ENCODE data around the gene NTN4. TPM values are rescaled to one million over a fixed set of nuclear protein-coding genes. Genes with fewer than 3 reads are reported as not detected.
A peak's percentile ranks its signal among the peaks of the same experiment; 100 is the strongest.
"Not testable (repeated sequence)": the region's sequence is repeated elsewhere in the genome, so short reads cannot be mapped to it uniquely, and the experiment has no call there.

NTN4 gene
- total RNA-seq, 1 experiment from 2014 or later = 21.5 TPM

DNA sequence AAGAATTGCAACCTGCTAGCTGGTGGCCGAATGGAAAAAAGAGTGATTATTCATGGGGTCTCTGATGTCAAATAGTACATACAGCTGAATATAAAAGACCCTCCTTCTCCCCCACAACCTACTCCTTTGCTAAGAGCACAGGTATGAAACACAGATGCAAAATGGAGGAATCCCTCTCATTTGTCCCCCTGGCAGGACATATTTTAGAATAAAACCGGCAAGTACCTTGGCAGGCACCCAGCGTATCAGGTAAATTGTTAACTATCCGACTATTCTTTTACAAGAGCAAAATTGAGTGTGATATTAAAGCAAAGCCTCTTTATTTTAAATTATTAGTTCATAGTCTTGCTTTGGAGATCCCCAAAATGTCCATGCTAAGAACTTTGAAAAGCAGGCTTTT, 165.6 kb downstream of the NTN4 start:
- DNase-seq (ENCODE audit: low read depth) = no peak

DNA sequence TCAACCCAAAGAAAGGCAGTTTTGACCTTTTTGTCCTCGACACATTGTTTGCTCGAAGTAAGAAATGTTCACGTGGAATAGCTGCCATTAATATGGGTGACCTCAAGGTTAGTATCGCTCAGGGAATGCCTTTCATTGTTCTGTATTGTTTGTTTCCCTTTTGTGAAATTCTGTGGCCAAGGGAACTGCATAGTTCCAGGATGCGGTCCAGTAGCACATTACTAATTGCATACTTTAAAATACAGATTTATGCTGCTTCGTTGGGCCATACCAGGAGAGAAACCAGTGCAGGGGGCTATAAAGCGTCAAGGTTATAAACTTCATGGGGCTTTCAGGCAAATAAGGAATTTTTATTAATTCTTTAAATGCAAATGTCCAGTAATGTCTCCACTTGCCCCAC, 166.0 kb downstream of the NTN4 start:
- peak; percentile 89 for DNase-seq (ENCODE audit: low read depth)

DNA sequence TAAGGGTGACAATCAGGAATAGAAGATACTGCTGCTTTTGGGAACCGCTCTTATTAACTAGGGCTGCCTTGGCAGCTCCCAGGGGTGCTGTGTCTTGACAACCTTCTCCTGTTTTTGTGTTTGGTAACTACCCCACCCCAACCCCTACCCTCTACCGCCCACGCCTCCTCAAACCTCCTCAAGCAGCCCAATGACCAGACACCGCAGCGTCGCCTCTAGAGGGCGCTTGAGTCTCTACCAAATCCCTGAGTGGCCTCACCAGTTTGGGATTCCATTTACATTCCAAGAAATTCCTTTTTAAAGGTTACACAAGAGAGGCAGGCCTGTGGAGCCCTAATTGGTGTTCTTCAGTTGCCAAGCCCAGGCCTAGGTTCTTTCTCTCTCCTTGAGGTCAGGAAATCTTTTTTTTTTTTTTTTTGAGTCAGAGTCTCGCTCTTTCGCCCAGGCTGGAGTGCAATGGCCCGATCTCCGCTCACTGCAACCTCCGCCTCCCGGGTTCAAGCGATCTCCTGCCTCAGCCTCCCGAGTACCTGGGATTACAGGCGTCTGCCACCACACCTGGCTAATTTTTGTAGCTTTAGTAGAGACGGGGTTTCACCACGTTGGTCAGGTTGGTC, 166.9 kb downstream of the NTN4 start:
- peak; percentile 91 for DNase-seq (ENCODE audit: low read depth)

DNA sequence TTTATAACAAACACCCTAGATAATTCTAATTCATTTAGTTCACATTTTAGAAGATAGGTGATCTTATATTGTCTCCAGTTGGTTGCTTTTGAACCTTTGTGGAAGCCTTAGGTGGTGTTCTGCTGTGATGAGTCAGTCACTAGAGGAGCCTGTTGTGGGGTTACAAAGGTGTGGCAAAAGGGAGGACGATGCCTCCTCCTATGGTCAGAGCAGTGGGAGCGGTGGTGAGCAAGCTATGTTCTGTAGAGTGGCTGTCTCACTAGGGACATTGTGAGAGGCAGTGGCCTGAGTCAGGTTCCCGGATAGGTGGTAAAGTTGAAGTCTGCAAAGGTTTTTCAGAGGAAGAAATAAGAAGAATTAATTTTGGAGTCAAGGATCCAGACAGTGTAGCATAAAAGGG, 167.7 kb downstream of the NTN4 start:
- no peak for DNase-seq (ENCODE audit: low read depth)

DNA sequence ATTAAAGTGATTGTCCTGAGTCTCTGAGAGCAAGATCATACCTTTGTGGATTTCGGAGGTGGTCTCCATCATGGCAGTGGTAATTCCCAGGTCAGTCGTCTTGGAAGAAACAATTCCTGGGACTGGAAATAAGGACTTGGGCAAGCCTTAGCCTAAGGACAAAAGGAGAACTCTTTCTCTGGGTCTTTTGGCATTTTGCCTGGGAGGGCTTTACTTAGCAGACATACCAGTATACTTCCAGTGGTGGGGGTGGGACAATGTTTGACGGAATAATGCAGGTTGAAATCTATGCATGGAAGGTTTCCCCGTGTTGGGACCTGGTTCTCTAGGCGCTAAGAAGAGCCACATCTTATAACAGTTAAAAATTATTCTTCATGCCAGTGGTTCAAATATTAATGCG, 168.8 kb downstream of the NTN4 start:
- no peak for DNase-seq (ENCODE audit: low read depth)

DNA sequence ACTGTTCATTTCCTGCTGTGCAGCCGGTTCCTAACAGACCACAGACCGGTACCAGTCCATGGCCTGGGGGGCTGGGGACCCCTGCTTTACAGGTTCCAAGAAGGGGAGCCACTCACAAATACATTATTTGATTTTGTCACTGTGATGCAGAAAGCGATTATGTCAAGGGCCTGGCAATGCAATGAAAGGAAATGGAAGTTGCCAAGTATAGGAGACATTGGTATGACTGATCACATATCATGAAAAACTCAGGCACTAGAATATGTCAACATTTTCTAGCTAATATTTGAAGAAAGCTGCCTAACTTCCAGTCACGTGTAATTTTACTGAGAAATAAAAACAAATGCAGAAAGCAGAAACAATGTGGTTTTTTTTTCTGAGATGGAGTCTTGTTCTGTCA, 170.4 kb downstream of the NTN4 start:
- no peak for DNase-seq (ENCODE audit: low read depth)

DNA sequence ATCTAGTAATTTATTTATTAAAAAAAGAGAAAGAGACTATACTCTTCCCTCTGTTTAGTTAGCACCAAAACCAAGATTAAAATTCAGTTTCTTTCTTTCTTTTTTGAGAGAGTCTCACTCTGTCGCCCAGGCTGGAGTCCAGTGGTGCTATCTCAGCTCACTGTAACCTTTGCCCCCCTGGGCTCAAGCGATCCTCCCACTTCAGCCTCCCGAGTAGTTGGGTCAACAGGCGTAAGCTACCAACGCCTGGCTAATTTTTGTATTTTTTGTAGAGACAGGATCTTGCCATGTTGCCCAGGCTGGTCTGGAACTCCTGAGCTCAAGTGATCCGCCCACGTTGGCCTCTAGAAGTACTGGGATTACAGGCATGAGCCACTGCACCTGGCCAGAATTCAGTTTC, 174.1 kb downstream of the NTN4 start:
- not testable (repeated sequence) for DNase-seq (ENCODE audit: low read depth)

DNA sequence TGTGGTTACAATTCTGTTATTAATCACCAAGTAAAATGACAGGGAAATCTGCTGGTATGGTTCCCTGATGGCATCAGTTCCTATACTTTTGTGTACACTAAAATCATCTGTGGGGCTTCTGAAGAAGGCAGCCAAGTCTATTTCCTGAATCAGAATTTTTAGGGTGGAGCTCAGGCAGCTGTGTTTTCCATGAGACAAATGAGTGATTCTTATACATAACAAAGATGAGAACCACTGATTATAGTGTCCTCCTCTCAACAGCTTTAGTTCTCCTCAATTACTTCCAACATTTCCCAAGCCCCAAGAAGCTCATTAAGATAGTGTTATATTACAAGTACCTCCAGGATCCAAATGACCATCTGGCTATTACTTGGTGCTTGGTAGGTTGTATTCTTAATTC, 174.8 kb downstream of the NTN4 start:
- no peak for DNase-seq (ENCODE audit: low read depth)

DNA sequence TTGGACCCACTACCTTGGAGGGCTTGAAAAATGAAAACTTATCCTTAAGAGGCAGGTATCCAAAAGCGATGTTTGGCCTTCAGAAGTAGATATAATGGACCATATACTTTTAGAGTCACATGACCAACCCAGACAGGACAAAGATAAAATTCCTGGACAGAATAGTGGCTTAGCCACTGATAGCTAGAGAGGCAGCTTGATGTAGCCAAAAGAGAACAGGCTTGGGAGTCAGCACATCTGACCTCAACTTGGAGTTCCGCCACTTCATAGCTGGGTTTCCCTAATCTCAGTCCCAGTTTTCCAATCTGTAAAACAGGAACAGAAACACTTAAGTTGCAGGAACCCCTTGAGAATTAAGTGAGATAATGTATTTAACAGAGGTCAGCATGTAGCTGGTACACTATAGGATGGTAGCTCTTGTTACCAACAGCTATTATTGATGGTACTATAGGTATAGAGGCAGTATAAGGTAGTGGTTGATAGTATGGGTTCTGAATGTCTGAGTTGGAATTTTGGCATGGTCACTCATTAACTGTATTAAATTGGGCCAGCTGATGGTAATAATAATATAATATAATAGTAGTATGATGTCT, 176.1 kb downstream of the NTN4 start:
- no peak for DNase-seq (ENCODE audit: low read depth)

DNA sequence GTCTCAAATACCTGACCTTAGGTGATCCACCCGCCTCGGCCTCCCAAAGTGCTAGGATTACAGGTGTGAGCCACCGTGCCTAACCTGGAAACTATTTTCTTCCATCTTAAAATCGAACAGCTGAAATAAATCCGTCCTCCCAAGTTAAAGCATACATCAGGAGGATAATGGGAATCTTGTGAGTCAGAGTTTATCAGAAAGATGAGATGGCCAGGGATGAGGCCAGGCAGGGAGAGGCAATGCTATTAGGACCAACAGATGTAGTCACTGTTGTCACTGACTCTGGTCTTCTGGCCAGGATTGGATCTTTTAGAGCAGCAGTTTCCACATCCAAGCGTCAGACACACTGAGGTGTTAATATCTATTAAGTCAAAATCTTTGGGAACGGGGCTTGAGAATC, 177.5 kb downstream of the NTN4 start:
- DNase-seq (ENCODE audit: low read depth) = no peak

DNA sequence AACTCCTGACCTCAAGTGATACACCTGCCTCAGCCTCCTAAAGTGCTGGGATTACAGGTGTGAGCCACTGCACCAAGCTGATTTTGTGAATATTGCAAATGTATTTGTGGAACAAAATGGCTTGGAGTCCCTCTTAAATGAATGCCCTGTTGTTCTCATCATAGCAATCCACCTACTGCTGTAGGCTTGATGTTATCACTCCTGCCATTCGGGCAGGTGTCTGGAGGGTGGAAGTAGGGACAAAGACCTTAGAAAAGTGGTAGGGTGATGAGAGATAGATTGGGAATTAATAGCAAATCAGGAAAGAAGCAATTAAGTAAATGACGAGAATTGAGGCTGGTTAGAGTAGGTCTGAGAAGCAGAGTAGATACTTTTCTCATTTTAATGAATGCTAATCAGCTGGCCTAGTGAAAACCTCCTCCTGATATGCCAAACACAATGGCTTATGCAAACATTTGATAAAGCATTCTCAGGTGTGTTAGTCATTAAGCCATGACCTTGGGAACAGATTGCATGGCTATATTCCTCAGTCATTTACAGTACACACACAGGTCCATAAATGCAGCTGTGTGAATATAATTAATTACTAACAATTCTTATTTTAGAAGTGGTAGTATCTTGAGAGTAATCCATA, 178.8 kb downstream of the NTN4 start:
- peak; percentile 40 for DNase-seq (ENCODE audit: low read depth)

DNA sequence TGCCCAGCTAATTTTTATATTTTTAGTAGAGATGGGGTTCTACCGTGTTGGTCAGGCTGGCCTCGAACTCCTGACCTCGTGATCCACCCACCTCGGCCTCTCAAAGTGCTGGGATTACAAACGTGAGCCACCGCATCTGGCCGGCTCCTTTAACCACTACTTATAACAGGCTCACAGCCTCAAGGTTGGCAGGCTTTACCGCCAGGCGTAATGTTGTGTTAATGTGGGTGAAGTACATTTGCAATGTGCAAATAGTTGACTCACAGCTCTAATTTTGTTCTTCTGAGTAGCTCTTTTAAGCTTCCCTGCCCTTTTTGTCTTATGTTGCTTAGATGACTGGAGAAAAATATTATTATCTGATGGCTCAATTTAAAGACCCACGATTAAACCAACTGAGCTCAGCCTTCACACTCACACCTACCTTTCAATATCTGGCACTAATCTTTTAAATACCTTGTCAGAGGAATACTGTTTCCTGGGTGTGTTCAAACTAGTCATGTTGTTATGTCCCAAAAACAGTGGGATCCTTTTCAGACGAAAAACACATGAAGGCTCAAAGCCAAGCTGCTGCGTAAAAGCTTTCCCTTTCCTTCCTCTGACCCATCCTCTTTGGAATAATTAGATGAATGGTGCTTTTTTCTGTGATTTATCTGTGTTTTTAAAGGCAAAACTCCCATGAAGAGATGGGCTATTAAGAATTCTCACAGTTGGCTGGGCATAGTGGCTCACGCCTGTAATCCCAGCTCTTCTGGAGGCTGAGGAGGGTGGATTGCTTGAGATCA, 182.1 kb downstream of the NTN4 start:
- DNase-seq (ENCODE audit: low read depth) = peak; percentile 93

Other genes with a start within 250 kb of the NTN4 start
- gene USP44, start 239.3 kb downstream of the NTN4 start, total RNA-seq (2014; rRNA removed; shearing (Covaris generic)) = 0.02 TPM in 1 of 2 replicates, not detected in the other
- gene SNRPF, start 68.2 kb upstream of the NTN4 start, total RNA-seq (2014; rRNA removed; shearing (Covaris generic)) = 20.6 and 33.8 TPM in 2 replicates
- not detected in 2 replicates for gene CCDC38, start 151.8 kb upstream of the NTN4 start, total RNA-seq (2014; rRNA removed; shearing (Covaris generic))
- gene AMDHD1, start 152.6 kb upstream of the NTN4 start, total RNA-seq (2014; rRNA removed; shearing (Covaris generic)) = 1.5 TPM in 1 of 2 replicates, not detected in the other
- not detected in 2 replicates for gene HAL, start 205.6 kb upstream of the NTN4 start, total RNA-seq (2014; rRNA removed; shearing (Covaris generic))
- 39.8 and 51.4 TPM in 2 replicates for gene LTA4H, start 244.8 kb upstream of the NTN4 start, total RNA-seq (2014; rRNA removed; shearing (Covaris generic))